K562 (cell line): ENCODE data around the gene FRMD4A. TPM values are rescaled to one million over a fixed set of nuclear protein-coding genes. Genes with fewer than 3 reads are reported as not detected.

Source experiments
- CREB3L1 ChIP-seq: fragments of 450-650 bp; IDR thresholded peaks from 2 replicates; pipeline ENCODE4 v1.6.1; 2014; ENCODE audit warnings: low read depth, mild to moderate bottlenecking, moderate library complexity, borderline replicate concordance
- ETS2 ChIP-seq: IDR thresholded peaks from 2 replicates; pipeline ENCODE4 v1.6.1; 2016; ENCODE audit warnings: borderline replicate concordance, missing genetic modification characterization, mild to moderate bottlenecking, moderate library complexity, missing compliant biosample characterization; ENCODE audit not compliant: poor library complexity, severe bottlenecking
- FIP1L1 ChIP-seq: fragments of 200-400 bp; formaldehyde crosslinking; IDR thresholded peaks from 2 replicates; pipeline ENCODE4 v1.6.1; 2018; ENCODE audit warnings: mild to moderate bottlenecking, low read depth, low read length; ENCODE audit not compliant: poor library complexity, severe bottlenecking
- POLR3A ChIP-seq: IDR thresholded peaks from 2 replicates; pipeline ENCODE4 v1.6.1; 2011; ENCODE audit warnings: borderline replicate concordance, mild to moderate bottlenecking, moderate library complexity; ENCODE audit not compliant: insufficient read length, insufficient read depth; ENCODE audit errors: extremely low read depth
- SAFB ChIP-seq: fragments of 200-400 bp; formaldehyde crosslinking; IDR thresholded peaks from 2 replicates; pipeline ENCODE4 v1.6.1; 2017; ENCODE audit warnings: low read depth, low read length, borderline replicate concordance
- ZBTB11 ChIP-seq, 3 experiments: fragments of 200-800 bp in 1 of 3; fragments of 250-450 bp in 1 of 3; fragments of 450-650 bp in 1 of 3; sonication (Bioruptor Pico) in 1 of 3; sonication (Bioruptor generic) in 1 of 3; formaldehyde crosslinking in 1 of 3; IDR thresholded peaks; 2 replicates each; pipeline versions ENCODE4 v1.6.1 to v1.8.0; 2016 to 2022; ENCODE audit warnings: mild to moderate bottlenecking in 2 of 3, missing genetic modification characterization in 2 of 3, missing compliant biosample characterization in 1 of 3, moderate library complexity in 1 of 3
- polyA plus RNA-seq, 8 experiments: library from polyadenylated mRNA; depleted of rRNA in 4 of 8; stranded (reverse) in 5 of 8; unstranded in 3 of 8; fragments of >200 nt; fragmentation: Nextera tagmentation in 2 of 8; fragmentation: Illumina TruSeq in 1 of 8; extraction: Ambion mirVana in 2 of 8; extraction: Trizol in 1 of 8; gene quantifications; 2 replicates each; pipeline versions ENCODE4 v1.2.1 to v1.2.3, GENCODE V29; 2011 to 2014; ENCODE audit warnings: inconsistent platforms in 1 of 8, missing spikeins in 1 of 8
- total RNA-seq, 7 experiments: library from RNA; depleted of rRNA in 6 of 7; stranded (reverse); fragments of >200 nt in 6 of 7; fragmentation: Illumina TruSeq in 2 of 7; extraction: Trizol in 2 of 7; gene quantifications; 2 replicates each; pipeline versions ENCODE4 v1.2.1 to v1.2.3, GENCODE V29; 2011 to 2021; ENCODE audit warnings: low replicate concordance in 1 of 7

The FRMD4A gene
- total and polyA plus RNA-seq, 9 of the 15 experiments (the other 6 are each of a cell fraction or from before 2014, with no cell fraction given): 0.80 to 5.2 (median 3.0) TPM

- TF ChIP-seq ZBTB11 (CRISPR knock-in tag; IDR thresholded peaks at IDR 0.05) (no peak), POLR3A (no peak), SAFB (no peak), CREB3L1 (no peak), ETS2 (no peak), FIP1L1 (no peak)
Measured at GRCh38 chr10:14052931-14053330, 277.8 kb downstream of the FRMD4A start (continued).
